ENCODE results near the gene HES4. TPM values are rescaled to one million over a fixed set of nuclear protein-coding genes. Genes with fewer than 3 reads are reported as not detected.

The HES4 gene
- polyA plus RNA-seq, 1 experiment: 10.8 TPM

DNA sequence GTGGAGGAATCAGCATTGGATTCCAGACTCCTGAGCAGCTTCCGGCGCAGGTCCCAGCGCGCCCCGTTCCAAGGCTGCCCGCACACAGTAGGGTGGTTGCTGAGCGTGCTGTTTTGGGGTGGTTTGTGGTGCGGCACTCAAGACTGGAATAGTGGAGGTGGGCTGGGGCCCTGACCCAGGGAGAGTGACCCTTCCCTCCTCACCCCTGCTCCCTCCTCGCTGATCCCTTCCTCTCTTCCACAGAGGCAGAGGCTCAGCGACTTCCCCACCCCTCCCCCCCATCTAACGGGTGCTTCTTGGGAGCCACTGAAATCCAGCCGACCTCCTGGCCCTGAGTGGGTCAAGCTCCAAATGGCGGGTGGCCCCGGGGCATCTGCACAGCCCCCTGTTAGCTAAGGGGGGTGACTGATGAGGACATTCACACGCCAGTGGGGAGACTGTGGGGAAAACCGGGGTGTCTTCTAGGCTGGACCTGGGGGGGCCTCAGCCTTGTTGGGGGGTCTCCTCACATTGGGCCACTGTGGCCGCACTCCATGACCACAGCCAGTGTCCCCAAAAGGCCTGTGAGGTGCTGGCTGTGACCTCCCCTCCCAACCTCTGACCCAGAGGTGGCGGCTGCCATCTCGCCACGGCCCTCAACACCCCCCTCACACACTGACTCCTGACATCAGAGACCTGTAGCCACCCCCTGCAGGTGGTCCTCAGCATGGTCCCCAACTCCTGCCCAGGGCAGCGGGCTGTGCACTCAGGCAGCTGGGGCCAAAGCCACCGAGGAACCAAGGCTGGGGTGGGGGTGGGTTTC, 3.9 kb upstream of the HES4 start:
- CTCF ChIA-PET: interaction anchor here (1.1 to 3.1 kb wide), 2 partner anchors 15 to 21 kb away, joined by 3 to 45 read pairs; partner anchors contain the start of gene PERM1
- no peak for DNase-seq (ENCODE audit: low read depth)
- Histone ChIP-seq H3K36me3 (ENCODE audit: control insufficient read depth, insufficient read depth, low read length) (no peaks in the 10 kb centered on the region; the same call in none of the 2 replicates), H3K4me3 (ENCODE audit: low read depth, low read length) (no peak overlapping the region), H3K27me3 (ENCODE audit: control insufficient read depth, insufficient read depth, low read length) (no peaks in the 10 kb centered on the region)
- TF ChIP-seq, protein P1, sequence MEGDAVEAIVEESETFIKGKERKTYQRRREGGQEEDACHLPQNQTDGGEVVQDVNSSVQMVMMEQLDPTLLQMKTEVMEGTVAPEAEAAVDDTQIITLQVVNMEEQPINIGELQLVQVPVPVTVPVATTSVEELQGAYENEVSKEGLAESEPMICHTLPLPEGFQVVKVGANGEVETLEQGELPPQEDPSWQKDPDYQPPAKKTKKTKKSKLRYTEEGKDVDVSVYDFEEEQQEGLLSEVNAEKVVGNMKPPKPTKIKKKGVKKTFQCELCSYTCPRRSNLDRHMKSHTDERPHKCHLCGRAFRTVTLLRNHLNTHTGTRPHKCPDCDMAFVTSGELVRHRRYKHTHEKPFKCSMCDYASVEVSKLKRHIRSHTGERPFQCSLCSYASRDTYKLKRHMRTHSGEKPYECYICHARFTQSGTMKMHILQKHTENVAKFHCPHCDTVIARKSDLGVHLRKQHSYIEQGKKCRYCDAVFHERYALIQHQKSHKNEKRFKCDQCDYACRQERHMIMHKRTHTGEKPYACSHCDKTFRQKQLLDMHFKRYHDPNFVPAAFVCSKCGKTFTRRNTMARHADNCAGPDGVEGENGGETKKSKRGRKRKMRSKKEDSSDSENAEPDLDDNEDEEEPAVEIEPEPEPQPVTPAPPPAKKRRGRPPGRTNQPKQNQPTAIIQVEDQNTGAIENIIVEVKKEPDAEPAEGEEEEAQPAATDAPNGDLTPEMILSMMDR (IDR thresholded peaks at IDR 0.05; ENCODE audit: insufficient read depth, low read depth, low read length): no peak
- POLR2A ChIA-PET: no interaction called here

DNA sequence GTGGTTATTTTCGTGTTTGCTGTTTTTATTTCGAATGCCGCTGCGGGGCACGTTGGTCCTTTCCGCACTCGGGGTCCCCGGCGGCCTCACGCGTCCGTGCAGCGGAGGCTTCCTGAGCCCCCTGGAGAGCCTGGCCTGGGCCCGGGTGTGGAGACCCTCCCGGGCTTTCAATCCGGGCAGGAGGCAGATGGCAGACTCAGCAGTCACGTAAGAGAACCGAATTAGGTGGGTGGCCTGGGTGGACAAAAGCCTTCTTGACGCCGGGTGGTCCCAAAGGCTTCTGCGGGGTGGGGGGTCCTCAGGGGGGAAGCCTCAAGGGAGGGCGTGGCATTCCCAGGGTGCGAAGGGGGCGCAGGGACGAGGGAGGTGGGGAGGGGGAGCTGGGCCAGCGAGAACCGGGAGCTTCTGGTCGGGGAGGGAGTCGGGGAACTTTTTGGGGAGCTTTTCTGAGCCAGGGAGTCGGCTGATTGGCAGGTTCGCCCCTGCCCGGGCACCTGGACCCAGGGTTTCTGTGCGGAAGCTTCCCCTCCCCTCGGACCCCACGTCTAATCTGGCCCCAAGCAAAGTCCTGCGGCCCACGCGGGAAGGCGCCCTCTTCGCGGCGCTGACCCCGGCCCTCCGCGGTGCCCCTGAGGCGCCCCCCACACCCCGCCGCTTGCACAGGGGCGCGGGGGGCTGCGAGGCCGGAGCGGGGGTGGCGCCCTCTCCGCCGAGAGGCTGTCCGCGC, 1.3 kb upstream of the HES4 start:
- H3K36me3 ChIP-seq (ENCODE audit: control insufficient read depth, insufficient read depth, low read length): no peaks in the 10 kb centered on the region; the same call in none of the 2 replicates
- POLR2A ChIA-PET: no interaction called here
- no peak for DNase-seq (ENCODE audit: low read depth)
- CTCF ChIA-PET: interaction anchor here (0.6 to 3.1 kb wide), 12 partner anchors 9 to 240 kb away, joined by 3 to 45 read pairs (median 8); partner anchors contain the start of genes AGRN and PERM1
- TF ChIP-seq, protein P1 (IDR thresholded peaks at IDR 0.05; ENCODE audit: insufficient read depth, low read depth, low read length): no peak
- peak overlapping the region; percentile 85 for H3K4me3 ChIP-seq (ENCODE audit: low read depth, low read length)
- no peaks in the 10 kb centered on the region for H3K27me3 ChIP-seq (ENCODE audit: control insufficient read depth, insufficient read depth, low read length)

DNA sequence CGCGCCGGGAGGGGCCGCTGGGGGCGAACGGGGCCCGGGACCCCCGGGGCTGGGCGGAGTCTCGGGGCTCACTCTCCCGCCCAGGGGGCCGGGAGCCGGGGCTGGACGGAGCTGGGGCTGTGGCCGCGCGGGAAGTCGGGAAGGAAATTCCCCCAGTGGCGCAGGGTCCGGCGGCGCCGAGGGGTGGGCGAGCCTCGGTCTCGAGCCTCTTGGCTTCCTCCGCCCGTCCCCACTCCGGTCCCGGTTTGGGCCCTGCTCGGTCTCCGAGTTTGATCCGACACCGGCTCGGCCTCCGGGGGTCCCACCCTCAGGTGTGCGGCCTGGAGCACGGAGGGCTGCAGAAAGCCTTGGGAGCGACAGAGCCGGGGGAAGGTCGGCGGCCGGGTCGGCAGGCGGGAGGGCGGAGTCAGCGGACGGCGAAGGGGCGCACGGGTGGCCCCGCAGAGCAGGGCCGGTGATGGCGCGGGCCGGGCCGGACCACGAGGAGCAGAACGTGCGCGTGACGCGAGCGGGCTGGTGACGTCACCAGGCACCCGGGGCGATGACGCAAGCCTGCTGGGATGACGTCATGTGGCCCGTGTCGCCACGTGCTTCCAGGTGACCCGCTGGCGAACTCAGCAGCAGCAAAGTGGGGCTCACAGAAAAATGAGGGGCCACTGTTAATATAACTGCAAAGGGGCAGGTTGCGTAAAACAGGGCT, 610 bp upstream of the HES4 start:
- Histone ChIP-seq H3K27me3 (ENCODE audit: control insufficient read depth, insufficient read depth, low read length) (no peaks in the 10 kb centered on the region), H3K36me3 (ENCODE audit: control insufficient read depth, insufficient read depth, low read length) (no peaks in the 10 kb centered on the region; the same call in none of the 2 replicates), H3K4me3 (ENCODE audit: low read depth, low read length) (peak overlapping the region; percentile 85)
- no peak for DNase-seq (ENCODE audit: low read depth)
- TF ChIP-seq, protein P1 (IDR thresholded peaks at IDR 0.05; ENCODE audit: insufficient read depth, low read depth, low read length): no peak
- POLR2A ChIA-PET: interaction anchor here (0.6 kb wide), 1 partner anchor 19 kb away, joined by 3 read pairs; no protein-coding TSS in a partner anchor
- CTCF ChIA-PET: interaction anchor here (0.6 to 4.4 kb wide), 11 partner anchors 10 to 241 kb away, joined by 3 to 45 read pairs (median 4); partner anchors contain the start of gene PERM1

DNA sequence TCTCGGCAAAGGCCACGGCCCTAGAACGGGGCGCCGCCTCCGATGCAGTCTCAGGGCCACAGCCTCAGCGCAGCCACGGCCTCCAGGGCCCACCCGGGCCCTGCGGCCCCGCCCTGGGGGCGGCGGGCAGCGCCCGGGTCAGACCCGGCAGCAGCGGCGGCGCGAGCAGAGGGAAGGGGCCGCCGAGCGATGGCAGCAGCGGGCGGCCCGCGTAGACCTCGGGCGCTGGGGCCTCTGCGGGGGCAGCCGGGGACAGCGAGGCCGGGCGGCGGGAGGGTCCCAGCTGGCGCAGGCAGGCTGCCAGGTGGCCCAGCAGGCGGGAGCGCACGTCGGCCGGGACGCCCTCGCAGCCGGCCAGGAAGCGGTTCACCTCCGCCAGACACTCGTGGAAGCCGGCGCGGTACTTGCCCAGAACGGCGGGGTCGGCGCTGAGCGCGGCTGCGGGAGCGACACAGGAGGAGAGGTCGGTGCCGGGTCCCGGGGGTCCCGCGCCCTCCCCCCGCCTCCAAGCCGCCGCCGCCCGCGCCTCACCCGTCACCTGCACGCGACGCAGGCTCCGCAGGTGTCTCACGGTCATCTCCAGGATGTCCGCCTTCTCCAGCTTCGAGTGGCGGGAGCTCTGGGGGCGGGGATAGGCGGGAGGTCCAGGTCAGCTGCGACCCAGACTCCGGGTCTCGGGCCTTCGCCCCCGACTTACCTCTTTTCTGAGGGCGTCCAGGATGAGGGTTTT, 737 bp downstream of the HES4 start:
- TF ChIP-seq, protein P1 (IDR thresholded peaks at IDR 0.05; ENCODE audit: insufficient read depth, low read depth, low read length): no peak
- ChIA-PET POLR2A (interaction anchor here (0.6 kb wide), 1 partner anchor 35 kb away, joined by 3 read pairs; no protein-coding TSS in a partner anchor), CTCF (interaction anchor here (1.1 to 4.4 kb wide), 3 partner anchors 15 to 65 kb away, joined by 3 to 37 read pairs (median 4); no protein-coding TSS in a partner anchor)
- no peaks in the 10 kb centered on the region for H3K27me3 ChIP-seq (ENCODE audit: control insufficient read depth, insufficient read depth, low read length)
- no peaks in the 10 kb centered on the region; the same call in none of the 2 replicates for H3K36me3 ChIP-seq (ENCODE audit: control insufficient read depth, insufficient read depth, low read length)
- DNase-seq (ENCODE audit: low read depth): no peak
- peak overlapping the region; percentile 85 for H3K4me3 ChIP-seq (ENCODE audit: low read depth, low read length)

Measured in BJ (cell line).